ENCODE data around the gene PSMD13.
A peak's percentile ranks its signal among the peaks of the same experiment; 100 is the strongest.
"Not testable (repeated sequence)": the region's sequence is repeated elsewhere in the genome, so short reads cannot be mapped to it uniquely, and the experiment has no call there.

PSMD13 gene

GRCh38 chr11:236774-237767 is at the start of gene PSMD13:
TSS of gene PSMD13 (plus strand) at chr11:236976. CDS start at chr11:237050, 74 bp downstream.
- TF ChIP-seq CTCF (conservative IDR thresholded peaks at IDR 0.05; ENCODE audit: low read depth, low read length), result no peak
- H3K4me3 ChIP-seq (ENCODE audit: low read depth, low read length), result peak within 1 kb of the TSS; percentile 94
- peak; percentile 85 for DNase-seq (ENCODE audit: low read depth)

- DNase-seq (ENCODE audit: low read depth); H3K4me3 ChIP-seq (ENCODE audit: low read depth, low read length): not testable (repeated sequence)
Measured at GRCh38 chr11:189200-189783, 47.5 kb upstream of the PSMD13 start.

- DNase-seq (ENCODE audit: low read depth); H3K4me3 ChIP-seq (ENCODE audit: low read depth, low read length): not testable (repeated sequence)
Measured at GRCh38 chr11:189843-190311, 46.9 kb upstream of the PSMD13 start.

GRCh38 chr11:190546-190945 is 46.2 kb upstream of the PSMD13 start:
- not testable (repeated sequence) for DNase-seq (ENCODE audit: low read depth)

GRCh38 chr11:191490-192478 is 45.0 kb upstream of the PSMD13 start:
- not testable (repeated sequence) for DNase-seq (ENCODE audit: low read depth); H3K4me3 ChIP-seq (ENCODE audit: low read depth, low read length)
- peak; percentile 48 for TF ChIP-seq CTCF (conservative IDR thresholded peaks at IDR 0.05; ENCODE audit: low read depth, low read length)

More at GRCh38 chr11:190546-190945, 46.2 kb upstream of the PSMD13 start:
- not testable (repeated sequence) for H3K4me3 ChIP-seq (ENCODE audit: low read depth, low read length)

- H3K4me3 ChIP-seq (ENCODE audit: low read depth, low read length); DNase-seq (ENCODE audit: low read depth): not testable (repeated sequence)
Measured at GRCh38 chr11:192674-193128, 44.1 kb upstream of the PSMD13 start, which contains the start of gene SCGB1C1. TSS of gene SCGB1C1 (plus strand) at chr11:193078. CDS start at chr11:193100, 22 bp downstream.

- not testable (repeated sequence) for H3K4me3 ChIP-seq (ENCODE audit: low read depth, low read length); DNase-seq (ENCODE audit: low read depth)
Measured at GRCh38 chr11:193481-193880, 43.3 kb upstream of the PSMD13 start.

GRCh38 chr11:196786-197731 is 39.7 kb upstream of the PSMD13 start:
- no peak for DNase-seq (ENCODE audit: low read depth)
- no peak overlapping the region for H3K4me3 ChIP-seq (ENCODE audit: low read depth, low read length)
- TF ChIP-seq CTCF (conservative IDR thresholded peaks at IDR 0.05; ENCODE audit: low read depth, low read length), result no peak
